Activated CD8-positive, alpha-beta memory T cell treated with anti-CD3 and anti-CD28 coated beads, Interleukin-2, amount 10 ng/mL, durations not matched to agents 7 days and 5 days (primary cell): ENCODE results near the gene NKG7. TPM values are rescaled to one million over a fixed set of nuclear protein-coding genes. Genes with fewer than 3 reads are reported as not detected.

Source experiments
- ATAC-seq: fragments of 150-1000 bp; cut with Tn5 transposase; one replicate; pipeline ENCODE4 v1.10.0; 2021; ENCODE audit warnings: moderate library complexity
- CTCF ChIA-PET: fragments of 350-600 bp; sonication (Branson Sonifier 250); formaldehyde crosslinking; loops from one replicate; lab custom pipeline; 2021; ENCODE audit warnings: antibody characterized with exemption; lab: Charles Lee
- DNase-seq: peaks from one replicate; pipeline ENCODE4 v3.0.0-alpha.2; 2020
- H3K27ac Mint-ChIP-seq: one replicate; pipeline ENCODE4 v1.8.0; 2021; ENCODE audit warnings: mild to moderate bottlenecking, mixed read lengths
- H3K27me3 Mint-ChIP-seq: one replicate; pipeline ENCODE4 v1.8.0; 2021; ENCODE audit warnings: mixed read lengths
- H3K36me3 Mint-ChIP-seq: one replicate; pipeline ENCODE4 v1.8.0; 2021; ENCODE audit warnings: mild to moderate bottlenecking, mixed read lengths
- H3K4me1 Mint-ChIP-seq: one replicate; pipeline ENCODE4 v1.8.0; 2021; ENCODE audit warnings: mixed read lengths
- H3K4me3 Mint-ChIP-seq: one replicate; pipeline ENCODE4 v1.8.0; 2021; ENCODE audit warnings: mild to moderate bottlenecking, moderate library complexity, mixed read lengths
- H3K9me3 Mint-ChIP-seq: one replicate; pipeline ENCODE4 v1.8.0; 2022; ENCODE audit warnings: low read depth, mixed read lengths
- total RNA-seq, 2 experiments: library from RNA; stranded (reverse); gene quantifications; one replicate each; pipeline ENCODE4 v1.2.3, GENCODE V29; 2021

NKG7 gene
- total RNA-seq, 2 experiments from 2014 or later: 852 to 1,014 TPM

DNA sequence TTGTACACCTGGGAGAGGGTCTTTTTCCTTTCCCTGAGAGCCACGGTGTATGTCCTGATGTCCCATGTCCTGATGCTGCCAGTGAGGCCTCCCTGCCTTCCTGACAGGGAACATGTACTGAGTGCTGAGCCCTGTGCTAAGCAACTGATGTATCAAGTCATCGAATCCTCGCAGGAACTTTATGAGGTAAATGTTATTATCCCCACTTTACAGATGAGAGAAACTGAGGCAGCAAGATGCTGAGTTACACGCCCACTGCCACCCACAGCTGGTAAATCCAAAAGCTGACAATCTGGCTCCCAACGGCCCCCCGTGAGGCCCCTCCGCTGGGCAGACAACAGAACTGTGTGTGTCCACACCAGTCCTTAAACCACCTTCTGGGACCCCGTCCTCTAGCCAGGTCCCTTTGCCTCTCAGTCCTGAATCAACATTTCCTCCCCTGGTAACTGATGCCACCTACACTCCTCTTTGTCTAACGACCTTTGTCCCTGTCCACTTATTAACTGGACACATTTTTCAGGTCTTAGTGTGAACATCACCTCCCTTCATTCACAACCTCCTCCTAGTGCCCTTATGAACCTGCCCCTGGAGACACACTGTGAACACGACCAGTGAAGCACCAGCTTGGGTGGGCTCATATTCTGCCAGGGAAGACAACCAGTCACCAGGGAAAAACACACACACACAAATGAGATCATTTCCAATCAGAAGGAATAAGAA, 25.1 kb downstream of the NKG7 start:
- no peak overlapping the region for H3K27ac Mint-ChIP-seq
- no peaks in the 10 kb centered on the region for H3K9me3 Mint-ChIP-seq

DNA sequence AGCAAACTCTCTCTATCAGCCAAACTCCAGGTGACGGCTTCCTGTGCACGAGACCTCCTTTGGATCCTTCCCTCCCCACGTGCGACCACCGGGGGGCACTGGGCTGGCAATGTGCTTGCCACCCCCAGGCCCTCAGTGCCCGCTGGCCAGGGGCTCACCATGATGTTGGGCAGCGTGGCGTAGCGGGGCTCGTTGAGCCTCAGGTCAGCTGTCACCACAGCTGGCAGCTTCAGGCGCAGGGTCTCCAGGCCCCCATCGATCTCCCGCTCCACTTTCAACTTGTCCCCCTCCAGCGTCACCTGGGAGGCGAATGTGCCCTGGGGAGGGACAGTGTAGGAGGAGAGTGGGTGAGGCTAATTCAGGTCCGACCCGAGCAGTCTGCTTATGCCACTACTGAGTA, 25.7 kb downstream of the NKG7 start:
- ATAC-seq (no peak), DNase-seq (no peak)
- Mint-ChIP-seq H3K4me1 (peaks cover 4% of the 10 kb centered on the region), H3K9me3 (no peaks in the 10 kb centered on the region), H3K27ac (no peak overlapping the region), H3K36me3 (peaks cover 23% of the 10 kb centered on the region), H3K27me3 (peaks cover 4% of the 10 kb centered on the region), H3K4me3 (no peak overlapping the region)
- CTCF ChIA-PET: interaction anchor here (0.9 kb wide), 1 partner anchor 61 kb away, joined by 3 read pairs; no protein-coding TSS in a partner anchor

More for the DNA sequence above, 25.1 kb downstream of the NKG7 start:
- Mint-ChIP-seq H3K4me1 (peaks cover 4% of the 10 kb centered on the region), H3K27me3 (peaks cover 2% of the 10 kb centered on the region), H3K4me3 (no peak overlapping the region), H3K36me3 (peaks cover 28% of the 10 kb centered on the region)
- ATAC-seq: no peak
- no peak for DNase-seq
- CTCF ChIA-PET: interaction anchor here (0.9 kb wide), 1 partner anchor 61 kb away, joined by 3 read pairs; no protein-coding TSS in a partner anchor

DNA sequence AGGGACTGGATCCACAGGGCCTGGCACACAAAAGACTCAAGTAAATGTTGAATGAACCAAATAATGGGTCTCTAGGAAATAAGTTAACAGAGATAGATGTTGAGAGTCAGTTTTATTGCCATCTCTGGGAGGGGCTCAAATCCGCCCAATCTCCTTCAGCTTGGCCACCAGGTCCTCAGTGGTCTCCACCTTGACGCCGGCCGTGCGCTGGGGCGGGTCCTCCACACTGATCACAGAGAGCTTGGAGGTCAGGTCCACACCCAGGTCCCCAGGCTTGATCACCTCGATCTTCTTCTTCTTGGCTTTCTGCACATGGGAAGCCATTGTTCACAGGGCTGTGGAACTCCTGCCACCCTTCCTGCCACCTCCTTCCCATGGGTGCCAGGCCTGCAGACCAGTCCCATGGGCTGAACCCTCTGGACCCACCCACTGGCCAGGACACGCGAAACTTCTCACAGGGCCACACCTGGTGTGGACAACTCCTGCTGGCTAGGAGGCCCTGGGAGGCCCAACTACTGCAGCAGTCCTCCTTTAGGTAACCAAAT, 27.3 kb downstream of the NKG7 start:
- Mint-ChIP-seq H3K4me1 (peaks cover 6% of the 10 kb centered on the region), H3K27ac (no peak overlapping the region), H3K36me3 (peaks cover 14% of the 10 kb centered on the region), H3K4me3 (no peak overlapping the region), H3K27me3 (peaks cover 12% of the 10 kb centered on the region), H3K9me3 (no peaks in the 10 kb centered on the region)
- no peak for DNase-seq
- CTCF ChIA-PET: no interaction called here
- ATAC-seq: no peak

DNA sequence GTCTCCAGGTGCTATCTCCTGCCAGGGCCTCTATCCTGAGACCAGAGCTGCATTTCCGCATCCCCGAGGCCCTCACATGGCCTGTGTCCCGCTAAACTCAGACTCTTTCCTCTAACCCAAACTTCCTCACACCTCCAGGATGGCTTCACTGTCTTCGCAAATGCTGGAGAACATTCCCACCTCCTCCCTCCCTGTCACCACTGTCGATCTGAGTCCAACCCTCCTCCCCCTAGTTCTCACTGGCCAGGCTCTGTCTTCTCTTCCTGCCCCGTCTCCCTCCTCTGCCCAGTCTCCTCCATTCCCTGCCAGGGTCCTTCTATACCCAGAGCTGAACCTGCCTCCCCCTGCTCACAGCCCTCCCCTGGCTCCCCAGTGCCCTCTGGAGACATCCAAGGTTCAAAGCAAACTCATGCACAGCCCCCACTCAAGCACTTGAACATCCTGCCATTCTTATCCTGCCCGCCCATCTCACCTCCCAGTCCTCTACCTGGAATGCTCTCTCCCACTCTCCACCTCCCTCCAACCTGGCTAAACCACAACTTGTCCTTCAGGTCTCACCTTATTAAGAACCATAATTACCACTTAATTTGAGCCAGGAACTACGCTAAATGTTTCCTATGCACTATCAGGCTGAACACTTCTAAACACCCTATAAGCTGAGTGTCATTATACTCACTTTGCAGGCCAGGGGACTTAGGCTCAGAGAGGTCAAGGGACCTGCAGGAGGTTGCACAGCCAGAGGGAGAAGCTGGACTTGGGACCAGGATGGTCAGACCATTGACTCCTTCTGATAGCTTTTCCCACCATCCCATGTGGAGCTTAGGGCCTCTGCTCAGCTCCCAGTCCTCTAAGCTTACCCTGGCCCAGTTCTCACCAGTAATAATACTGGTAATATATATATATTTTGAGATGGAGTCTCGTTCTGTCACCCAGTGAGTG, 29.6 kb downstream of the NKG7 start:
- ATAC-seq (no peak), DNase-seq (no peak)
- H3K36me3 Mint-ChIP-seq: peaks cover 11% of the 10 kb centered on the region
- H3K4me3 Mint-ChIP-seq: no peak overlapping the region
- CTCF ChIA-PET: interaction anchor here (0.8 to 7.0 kb wide), 8 partner anchors 12 to 435 kb away, joined by 3 to 103 read pairs (median 3); no protein-coding TSS in a partner anchor
- H3K9me3 Mint-ChIP-seq: no peaks in the 10 kb centered on the region
- H3K4me1 Mint-ChIP-seq: peaks cover 17% of the 10 kb centered on the region
- no peak overlapping the region for H3K27ac Mint-ChIP-seq
- peaks cover 12% of the 10 kb centered on the region for H3K27me3 Mint-ChIP-seq

DNA sequence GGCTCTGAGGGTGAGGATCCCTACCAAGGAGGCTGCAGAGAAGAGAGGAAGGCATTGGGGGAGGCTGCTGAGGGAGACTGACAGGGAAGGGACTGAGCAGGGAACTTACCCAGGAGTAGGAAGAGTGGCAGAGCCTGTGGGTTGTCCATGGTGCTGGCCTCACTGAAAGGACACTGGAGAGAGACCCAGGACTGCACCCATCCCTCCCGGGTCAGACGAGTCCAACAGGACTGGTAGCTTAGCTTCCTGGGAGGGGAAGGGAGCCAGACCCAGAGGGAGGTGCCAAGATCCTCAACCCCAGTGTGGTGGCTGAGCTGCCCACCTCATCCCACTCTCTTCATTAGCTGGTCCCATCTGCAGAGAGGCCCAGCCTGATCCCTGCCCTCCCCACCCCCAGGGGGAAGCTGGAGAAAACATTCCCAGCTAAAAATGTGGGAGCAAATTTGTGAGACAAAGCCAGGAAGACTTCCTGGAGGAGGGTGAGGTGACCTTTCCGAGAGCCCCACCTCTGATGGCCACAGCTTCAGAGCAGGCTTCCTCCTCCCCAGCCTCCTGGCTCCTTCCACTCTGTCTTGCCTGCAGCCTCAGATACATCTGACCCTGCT, 30.4 kb downstream of the NKG7 start, which contains the start of gene VSIG10L:
Gene VSIG10L, minus strand, starts transcription at position 164 of the 605 bp plus-strand sequence. Its CDS starts 15 bp downstream, at position 149.
- peaks cover 17% of the 10 kb centered on the region for H3K4me1 Mint-ChIP-seq
- H3K9me3 Mint-ChIP-seq: no peaks in the 10 kb centered on the region
- CTCF ChIA-PET: interaction anchor here (0.9 to 7.0 kb wide), 6 partner anchors 8 to 96 kb away, joined by 3 to 103 read pairs (median 4); no protein-coding TSS in a partner anchor
- peaks cover 9% of the 10 kb centered on the region for H3K36me3 Mint-ChIP-seq
- peaks cover 12% of the 10 kb centered on the region for H3K27me3 Mint-ChIP-seq
- no peak within 1 kb of the TSS for H3K27ac Mint-ChIP-seq
- ATAC-seq (no peak), DNase-seq (no peak)
- peak within 1 kb of the TSS; percentile 44 for H3K4me3 Mint-ChIP-seq

DNA sequence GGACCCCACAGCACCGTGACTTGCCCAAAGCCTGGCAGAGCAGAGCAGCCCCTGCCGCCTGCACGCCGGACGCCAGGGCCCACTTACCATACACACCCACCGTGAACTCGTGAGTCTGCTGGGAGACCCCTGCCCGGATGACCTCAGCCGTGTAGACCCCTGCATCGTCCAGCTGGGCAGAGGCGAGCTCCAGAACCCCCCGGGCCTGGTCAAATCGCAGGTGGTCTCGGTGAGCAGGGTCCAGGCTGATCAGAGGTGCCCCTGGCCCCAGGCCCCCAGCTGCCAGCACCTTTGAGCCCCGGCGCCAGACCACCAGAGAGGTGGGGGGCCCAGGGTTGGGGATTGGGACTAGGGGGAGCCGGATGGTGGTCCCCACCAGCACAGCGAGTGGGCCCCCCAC, 31.4 kb downstream of the NKG7 start:
- peaks cover 12% of the 10 kb centered on the region for H3K27me3 Mint-ChIP-seq
- H3K36me3 Mint-ChIP-seq: peaks cover 4% of the 10 kb centered on the region
- H3K27ac Mint-ChIP-seq: no peak overlapping the region
- H3K4me1 Mint-ChIP-seq: peaks cover 17% of the 10 kb centered on the region
- no peaks in the 10 kb centered on the region for H3K9me3 Mint-ChIP-seq
- no peak for ATAC-seq
- peak overlapping the region; percentile 44 for H3K4me3 Mint-ChIP-seq
- CTCF ChIA-PET: interaction anchor here (0.8 to 7.0 kb wide), 7 partner anchors 9 to 97 kb away, joined by 3 to 103 read pairs (median 4); partner anchors contain the start of gene SIGLEC10
- no peak for DNase-seq

DNA sequence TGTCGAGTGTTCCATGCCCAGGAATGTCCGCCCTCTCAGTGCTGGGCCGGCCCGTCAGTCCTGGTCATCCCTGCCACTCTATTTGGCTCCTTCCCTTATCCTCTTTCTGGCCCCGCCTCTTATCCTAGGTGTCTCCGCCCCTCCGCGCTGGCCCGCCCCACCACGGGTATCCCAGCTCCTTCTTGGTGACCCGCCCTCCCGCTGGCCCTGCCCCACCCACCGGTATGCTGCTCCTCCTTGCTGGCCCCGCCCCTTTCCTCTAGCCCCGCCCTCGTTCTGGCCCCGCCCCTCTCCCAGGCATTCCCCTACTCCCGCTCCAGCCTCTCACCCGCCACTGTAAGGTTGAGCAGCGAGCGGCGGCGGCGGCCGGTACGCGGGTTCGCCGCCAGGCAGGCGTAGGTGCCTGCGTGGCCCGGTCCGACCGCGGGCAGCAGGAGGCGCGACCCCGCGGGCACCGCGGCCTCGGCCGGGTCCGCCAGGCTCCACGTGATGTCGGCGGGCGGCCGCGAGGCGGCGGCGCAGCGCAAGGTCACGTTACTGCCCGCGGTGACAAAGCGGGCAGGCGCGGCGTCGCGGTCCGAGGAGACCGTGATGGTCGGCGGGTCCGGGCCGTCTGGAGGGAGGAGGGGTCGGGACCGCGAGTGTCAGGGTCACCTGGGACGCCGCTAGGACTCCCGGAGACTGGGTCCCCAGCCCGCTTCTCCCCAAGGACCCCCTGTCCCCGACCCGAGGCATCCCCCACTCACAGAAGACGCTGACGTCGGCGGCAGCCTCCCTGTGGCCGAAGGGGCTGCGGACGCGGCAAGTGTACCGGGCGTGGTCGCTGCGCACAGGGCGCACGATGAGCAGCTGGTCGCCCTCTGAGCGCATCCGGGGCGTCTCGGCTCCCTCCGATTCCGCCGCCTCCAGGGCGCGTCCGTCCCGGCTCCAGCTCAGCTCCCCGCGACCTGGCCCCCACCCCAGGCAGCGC, 32.5 kb downstream of the NKG7 start:
- peaks cover 3% of the 10 kb centered on the region for H3K36me3 Mint-ChIP-seq
- peak overlapping the region; percentile 84 for H3K4me3 Mint-ChIP-seq
- peaks cover 17% of the 10 kb centered on the region for H3K4me1 Mint-ChIP-seq
- CTCF ChIA-PET: interaction anchor here (0.8 to 7.0 kb wide), 25 partner anchors 12 to 321 kb away, joined by 3 to 103 read pairs (median 4); partner anchors contain the start of genes CLDND2, ETFB, NKG7 and SIGLEC10
- no peaks in the 10 kb centered on the region for H3K9me3 Mint-ChIP-seq
- H3K27ac Mint-ChIP-seq: peak overlapping the region; percentile 84
- H3K27me3 Mint-ChIP-seq: peaks cover 12% of the 10 kb centered on the region
- ATAC-seq: peak; percentile 84
- DNase-seq: peak; percentile 99

DNA sequence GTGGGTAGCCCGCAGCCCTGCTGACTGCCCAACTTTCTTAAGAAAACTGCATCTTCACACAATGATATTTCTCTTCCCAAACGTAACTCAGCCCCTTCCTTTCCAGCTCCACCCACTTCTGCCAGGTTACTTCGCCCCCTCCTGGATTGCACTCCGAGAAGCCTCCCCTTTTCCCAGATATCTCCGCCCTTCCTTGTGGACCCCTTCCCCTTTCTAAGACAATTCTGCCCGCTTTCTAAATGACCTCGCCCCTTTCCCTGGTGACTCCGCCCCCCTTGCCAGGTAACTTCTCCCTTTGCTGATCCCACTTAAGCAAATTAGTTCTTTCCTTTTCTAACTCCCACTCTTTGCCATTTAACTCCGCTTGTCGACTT, 33.2 kb downstream of the NKG7 start:
- DNase-seq: no peak
- no peaks in the 10 kb centered on the region for H3K36me3 Mint-ChIP-seq
- H3K27ac Mint-ChIP-seq: peak overlapping the region; percentile 84
- CTCF ChIA-PET: interaction anchor here (1.0 to 7.0 kb wide), 22 partner anchors 11 to 322 kb away, joined by 3 to 103 read pairs (median 4); partner anchors contain the start of genes CLDND2, ETFB, NKG7 and SIGLEC10
- H3K4me1 Mint-ChIP-seq: peaks cover 13% of the 10 kb centered on the region
- ATAC-seq: peak; percentile 8
- no peaks in the 10 kb centered on the region for H3K9me3 Mint-ChIP-seq
- peaks cover 12% of the 10 kb centered on the region for H3K27me3 Mint-ChIP-seq
- peak overlapping the region; percentile 84 for H3K4me3 Mint-ChIP-seq

DNA sequence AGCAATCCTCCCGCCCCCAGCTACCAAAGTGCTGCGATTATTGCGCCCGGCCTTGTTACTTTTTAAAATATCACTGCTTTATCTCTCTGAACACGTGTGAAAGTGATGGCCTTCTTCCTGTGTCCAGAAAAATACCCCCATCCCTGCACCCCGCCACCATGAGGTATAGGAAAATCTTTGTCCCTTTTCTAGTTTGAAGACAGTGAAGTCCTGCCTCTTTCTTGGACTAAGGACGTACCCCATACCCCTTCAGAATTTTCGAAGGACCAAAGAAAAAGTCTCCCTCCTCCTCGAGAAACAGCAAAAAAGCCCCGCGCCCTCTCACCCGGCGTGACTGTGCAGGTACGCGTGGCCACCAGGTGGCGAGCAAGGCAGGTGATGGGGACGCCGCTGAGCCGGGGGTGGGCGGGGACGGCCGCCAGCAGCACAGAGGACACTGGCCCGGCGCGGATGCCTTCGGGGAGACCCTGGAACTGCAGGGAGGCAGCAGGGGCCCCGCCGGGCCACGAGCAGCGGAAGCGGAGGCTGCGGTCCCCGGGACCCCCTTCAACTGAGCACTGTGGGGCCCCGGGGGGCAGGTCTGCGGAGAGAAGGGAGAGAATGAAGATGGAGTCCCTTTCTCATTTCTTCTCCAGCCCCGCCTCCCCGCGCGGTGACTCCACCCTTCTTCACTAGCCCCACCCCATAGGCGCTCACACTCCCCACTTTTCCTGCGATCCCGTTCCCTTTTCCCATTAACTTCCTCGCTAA, 33.7 kb downstream of the NKG7 start:
- ATAC-seq: peak; percentile 80
- H3K4me1 Mint-ChIP-seq: peaks cover 13% of the 10 kb centered on the region
- peak overlapping the region; percentile 84 for H3K27ac Mint-ChIP-seq
- CTCF ChIA-PET: interaction anchor here (0.7 to 7.0 kb wide), 27 partner anchors 10 to 322 kb away, joined by 3 to 103 read pairs (median 4); partner anchors contain the start of genes CLDND2, ETFB and SIGLEC10
- H3K36me3 Mint-ChIP-seq: no peaks in the 10 kb centered on the region
- peak overlapping the region; percentile 84 for H3K4me3 Mint-ChIP-seq
- peaks cover 12% of the 10 kb centered on the region for H3K27me3 Mint-ChIP-seq
- peak; percentile 93 for DNase-seq
- H3K9me3 Mint-ChIP-seq: no peaks in the 10 kb centered on the region

DNA sequence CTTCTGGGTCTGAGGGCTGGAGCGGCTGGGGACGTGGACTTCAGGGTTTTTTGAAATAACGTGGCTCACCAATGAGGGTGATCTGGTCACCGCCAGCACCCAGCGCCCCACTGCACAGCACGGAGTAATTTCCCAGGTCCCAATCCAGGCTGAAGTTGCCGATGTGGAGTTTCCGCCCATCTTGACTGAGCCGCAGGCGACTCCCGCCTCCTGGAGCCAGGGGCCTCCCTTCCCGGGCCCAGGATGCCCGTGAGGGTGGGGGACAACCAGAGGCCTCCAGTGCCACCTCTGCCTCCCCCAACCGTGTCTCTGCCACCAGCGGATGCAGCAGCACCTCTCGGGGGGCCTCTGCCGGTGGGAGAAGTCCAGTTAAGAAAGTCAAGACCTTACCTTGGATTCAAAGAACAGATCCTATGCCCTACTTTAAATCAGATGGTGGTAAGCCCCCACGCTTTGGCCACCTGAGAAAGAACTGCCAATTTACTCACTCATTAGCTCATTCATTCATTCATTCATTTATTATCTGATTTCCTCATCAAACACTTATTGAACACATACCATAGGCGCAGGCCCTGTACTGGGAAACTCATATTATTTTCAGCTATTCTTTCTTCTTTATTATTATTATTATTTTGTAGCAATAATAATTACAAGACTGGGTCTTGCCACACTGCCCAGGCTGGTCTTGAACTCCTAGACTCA, 34.4 kb downstream of the NKG7 start:
- Mint-ChIP-seq H3K4me3 (peak overlapping the region; percentile 84), H3K9me3 (no peaks in the 10 kb centered on the region), H3K4me1 (peaks cover 13% of the 10 kb centered on the region), H3K27ac (no peak overlapping the region), H3K36me3 (no peaks in the 10 kb centered on the region), H3K27me3 (peaks cover 12% of the 10 kb centered on the region)
- CTCF ChIA-PET: interaction anchor here (0.7 to 7.0 kb wide), 12 partner anchors 10 to 323 kb away, joined by 3 to 103 read pairs (median 4); partner anchors contain the start of genes ETFB and SIGLEC10
- DNase-seq: no peak
- ATAC-seq: no peak
